IgD-negative memory B cell (primary cell): ENCODE measurements around the gene MIER1. TPM values are rescaled to one million over a fixed set of nuclear protein-coding genes. Genes with fewer than 3 reads are reported as not detected.
"Not testable (repeated sequence)": the region's sequence is repeated elsewhere in the genome, so short reads cannot be mapped to it uniquely, and the experiment has no call there.

Source experiments
- H3K27ac Mint-ChIP-seq, 3 donors: one replicate each; pipeline ENCODE4 v1.8.0; 2020 to 2022; ENCODE audit warnings: mild to moderate bottlenecking in 3 of 3, mixed read lengths in 3 of 3, moderate library complexity in 1 of 3
- H3K27me3 Mint-ChIP-seq: one replicate; pipeline ENCODE4 v1.8.0; 2021; ENCODE audit warnings: mixed read lengths
- H3K36me3 Mint-ChIP-seq: one replicate; pipeline ENCODE4 v1.8.0; 2020; ENCODE audit warnings: mild to moderate bottlenecking, mixed read lengths
- H3K4me1 Mint-ChIP-seq, 3 donors: one replicate each; pipeline ENCODE4 v1.8.0; 2020 to 2022; ENCODE audit warnings: mixed read lengths in 3 of 3, mild to moderate bottlenecking in 1 of 3
- H3K4me3 Mint-ChIP-seq, 4 donors: one replicate each; pipeline ENCODE4 v1.8.0; 2020 to 2022; ENCODE audit warnings: mild to moderate bottlenecking in 4 of 4, mixed read lengths in 4 of 4, moderate library complexity in 3 of 4
- H3K9me3 Mint-ChIP-seq, 3 donors: one replicate each; pipeline ENCODE4 v1.8.0; 2020 to 2021; ENCODE audit warnings: mixed read lengths in 3 of 3, mild to moderate bottlenecking in 1 of 3
- polyA plus RNA-seq: library from polyadenylated mRNA; unstranded; fragments of 300-500 nt; fragmentation: Illumina TruSeq; gene quantifications from one replicate; pipeline ENCODE4 v1.2.3, GENCODE V29; 2021

The MIER1 gene
- 34.6 TPM for polyA plus RNA-seq

- Mint-ChIP-seq H3K9me3 (no peaks in the 10 kb centered on the region), H3K27me3 (no peaks in the 10 kb centered on the region), H3K4me3 (peak within 1 kb of the TSS; percentile 96 to 99 (median 96)), H3K27ac (peak within 1 kb of the TSS; percentile 99 to 100 (median 99)), H3K36me3 (peaks cover 2% of the 10 kb centered on the region), H3K4me1 (peaks cover 18 to 38% (median 32%) of the 10 kb centered on the region in 3 donors)
These were observed at the start of gene MIER1, which contains the start of gene DNAI4 for GRCh38 chr1:66924756-66925557. Gene MIER1 (plus strand): TSS chr1:66924990. CDS start chr1:66925029, 39 bp downstream. Gene DNAI4 (minus strand): TSS chr1:66924856. CDS start chr1:66924831, 25 bp downstream.

- Mint-ChIP-seq H3K9me3 (peaks cover 2 to 19% (median 7%) of the 10 kb centered on the region in 3 donors), H3K27me3 (no peaks in the 10 kb centered on the region), H3K4me1 (no peaks in the 10 kb centered on the region), H3K4me3 (no peak overlapping the region), H3K36me3 (no peaks in the 10 kb centered on the region), H3K27ac (no peak overlapping the region)
These were observed 48.1 kb upstream of the MIER1 start for GRCh38 chr1:66876664-66877063.

GRCh38 chr1:66889030-66889429 lies 35.8 kb upstream of the MIER1 start:
- Mint-ChIP-seq H3K27me3 (no peaks in the 10 kb centered on the region), H3K9me3 (no peaks in the 10 kb centered on the region), H3K27ac (no peak overlapping the region), H3K4me3 (no peak overlapping the region), H3K36me3 (no peaks in the 10 kb centered on the region), H3K4me1 (peaks cover 0 to 4% (median 0%) of the 10 kb centered on the region in 3 donors)

GRCh38 chr1:66890621-66891020 lies 34.2 kb upstream of the MIER1 start:
- Mint-ChIP-seq H3K4me1 (peaks cover 0 to 4% (median 0%) of the 10 kb centered on the region in 3 donors), H3K27me3 (no peaks in the 10 kb centered on the region), H3K9me3 (no peaks in the 10 kb centered on the region), H3K4me3 (no peak overlapping the region), H3K27ac (peak overlapping the region in 1 of 3 donors; percentile 35), H3K36me3 (no peaks in the 10 kb centered on the region)

GRCh38 chr1:66893712-66894111 lies 31.1 kb upstream of the MIER1 start:
- no peaks in the 10 kb centered on the region for H3K9me3 Mint-ChIP-seq
- H3K4me1 Mint-ChIP-seq: peaks cover 0 to 4% (median 0%) of the 10 kb centered on the region in 3 donors
- H3K27ac Mint-ChIP-seq: no peak overlapping the region
- H3K27me3 Mint-ChIP-seq: no peaks in the 10 kb centered on the region
- no peaks in the 10 kb centered on the region for H3K36me3 Mint-ChIP-seq
- no peak overlapping the region for H3K4me3 Mint-ChIP-seq

- not testable (repeated sequence) for H3K36me3 Mint-ChIP-seq, H3K4me1 Mint-ChIP-seq, H3K27me3 Mint-ChIP-seq, H3K27ac Mint-ChIP-seq, H3K9me3 Mint-ChIP-seq, H3K4me3 Mint-ChIP-seq
These were observed 9.6 kb upstream of the MIER1 start for GRCh38 chr1:66915203-66915602.

- Mint-ChIP-seq H3K9me3 (peaks cover 1 to 4% (median 2%) of the 10 kb centered on the region in 3 donors), H3K36me3 (peaks cover 2% of the 10 kb centered on the region), H3K4me1 (no peaks in the 10 kb centered on the region), H3K27ac (no peak overlapping the region), H3K27me3 (no peaks in the 10 kb centered on the region), H3K4me3 (no peak overlapping the region)
These were observed 8.5 kb upstream of the MIER1 start for GRCh38 chr1:66916320-66916719.

- Mint-ChIP-seq H3K4me3 (no peak overlapping the region), H3K27ac (no peak overlapping the region), H3K9me3 (peaks cover 1 to 4% (median 2%) of the 10 kb centered on the region in 3 donors), H3K4me1 (peaks cover 0 to 2% (median 0%) of the 10 kb centered on the region in 3 donors), H3K36me3 (peaks cover 2% of the 10 kb centered on the region), H3K27me3 (no peaks in the 10 kb centered on the region)
These were observed 7.3 kb upstream of the MIER1 start for GRCh38 chr1:66917476-66917875.

- Mint-ChIP-seq H3K27me3 (no peaks in the 10 kb centered on the region), H3K4me1 (peaks cover 6 to 13% (median 7%) of the 10 kb centered on the region in 3 donors), H3K9me3 (peaks cover 1 to 4% (median 2%) of the 10 kb centered on the region in 3 donors), H3K36me3 (peaks cover 2% of the 10 kb centered on the region), H3K27ac (no peak overlapping the region), H3K4me3 (no peak overlapping the region)
These were observed 5.7 kb upstream of the MIER1 start for GRCh38 chr1:66919063-66919462.

- Mint-ChIP-seq H3K4me3 (no peak overlapping the region), H3K4me1 (peaks cover 6 to 14% (median 13%) of the 10 kb centered on the region in 3 donors), H3K36me3 (peaks cover 2% of the 10 kb centered on the region), H3K9me3 (peaks cover 1 to 4% (median 2%) of the 10 kb centered on the region in 3 donors), H3K27ac (no peak overlapping the region), H3K27me3 (no peaks in the 10 kb centered on the region)
These were observed 5.0 kb upstream of the MIER1 start for GRCh38 chr1:66919828-66920227.

- Mint-ChIP-seq H3K36me3 (peaks cover 2% of the 10 kb centered on the region), H3K9me3 (peaks cover 1 to 4% (median 2%) of the 10 kb centered on the region in 3 donors), H3K27ac (peak overlapping the region in 1 of 3 donors; percentile 88), H3K4me3 (no peak overlapping the region), H3K4me1 (peaks cover 6 to 18% (median 13%) of the 10 kb centered on the region in 3 donors), H3K27me3 (no peaks in the 10 kb centered on the region)
These were observed 4.2 kb upstream of the MIER1 start for GRCh38 chr1:66920543-66920942.

GRCh38 chr1:66925558-66925910 lies 744 bp downstream of the MIER1 start:
- Mint-ChIP-seq H3K9me3 (no peaks in the 10 kb centered on the region), H3K4me1 (peaks cover 19 to 40% (median 32%) of the 10 kb centered on the region in 3 donors), H3K27me3 (no peaks in the 10 kb centered on the region)

GRCh38 chr1:66925944-66926343 lies 1.2 kb downstream of the MIER1 start:
- H3K27me3 Mint-ChIP-seq: no peaks in the 10 kb centered on the region
- peaks cover 2% of the 10 kb centered on the region for H3K36me3 Mint-ChIP-seq
- no peaks in the 10 kb centered on the region for H3K9me3 Mint-ChIP-seq
- peaks cover 19 to 44% (median 33%) of the 10 kb centered on the region in 3 donors for H3K4me1 Mint-ChIP-seq
- H3K27ac Mint-ChIP-seq: peak overlapping the region; percentile 13 to 100 (median 99)
- peak overlapping the region; percentile 96 to 99 (median 96) for H3K4me3 Mint-ChIP-seq

More at GRCh38 chr1:66925558-66925910, 744 bp downstream of the MIER1 start:
- Mint-ChIP-seq H3K4me3 (peak overlapping the region; percentile 96 to 99 (median 96)), H3K36me3 (peaks cover 2% of the 10 kb centered on the region), H3K27ac (peak overlapping the region; percentile 99 to 100 (median 99))

GRCh38 chr1:66927528-66927927 lies 2.7 kb downstream of the MIER1 start:
- Mint-ChIP-seq H3K4me3 (peak overlapping the region in 1 of 4 donors; percentile 35), H3K9me3 (no peaks in the 10 kb centered on the region), H3K27ac (no peak overlapping the region), H3K36me3 (peaks cover 2% of the 10 kb centered on the region), H3K4me1 (peaks cover 27 to 60% (median 43%) of the 10 kb centered on the region in 3 donors), H3K27me3 (no peaks in the 10 kb centered on the region)

- peaks cover 27 to 67% (median 47%) of the 10 kb centered on the region in 3 donors for H3K4me1 Mint-ChIP-seq
- no peaks in the 10 kb centered on the region for H3K27me3 Mint-ChIP-seq
- peak overlapping the region; percentile 90 to 99 (median 94) for H3K4me3 Mint-ChIP-seq
- no peaks in the 10 kb centered on the region for H3K9me3 Mint-ChIP-seq
- H3K27ac Mint-ChIP-seq: peak overlapping the region; percentile 93 to 98 (median 93)
- peaks cover 2% of the 10 kb centered on the region for H3K36me3 Mint-ChIP-seq
These were observed 4.4 kb downstream of the MIER1 start for GRCh38 chr1:66929146-66929688.
